AG09309 (cell line): ENCODE measurements around the gene KANK4.

Experiments used
- DNase-seq: peaks from one replicate; pipeline ENCODE4 v3.0.0-alpha.2; 2010; ENCODE audit warnings: low read depth
- H3K4me3 ChIP-seq: 2 replicates; pipeline ENCODE4 v1.5.1; 2011; ENCODE audit warnings: mild to moderate bottlenecking, low read depth, low read length, moderate library complexity; ENCODE audit not compliant: control insufficient read depth
- CTCF ChIP-seq: IDR thresholded peaks from 2 replicates; pipeline ENCODE4 v1.5.1; 2011; ENCODE audit warnings: mild to moderate bottlenecking, low read depth, low read length, inconsistent platforms; ENCODE audit not compliant: insufficient read depth, control insufficient read depth; ENCODE audit errors: missing control alignments

KANK4 gene

DNA sequence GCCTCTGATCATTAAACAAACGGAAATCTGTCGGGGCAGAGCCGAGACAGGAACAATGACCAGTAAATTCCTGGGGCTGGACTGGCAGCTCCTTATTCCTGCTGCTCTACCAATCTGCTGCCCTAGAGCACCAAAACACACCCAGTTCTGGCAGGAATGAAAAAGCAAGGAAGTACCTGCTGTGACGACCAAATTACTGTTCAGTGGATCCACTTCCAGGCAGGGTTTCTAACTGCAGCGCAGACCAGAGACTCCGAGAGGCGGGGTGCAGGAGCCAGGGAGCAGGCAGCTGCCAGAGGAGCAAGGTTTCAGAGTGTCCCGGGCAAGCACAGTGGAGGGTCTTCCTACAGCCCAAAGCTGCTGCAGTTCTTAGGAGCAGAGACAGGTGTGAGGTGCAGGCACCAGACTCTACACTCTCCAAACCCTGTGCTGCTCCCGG lies 32.4 kb downstream of the KANK4 start:
- H3K4me3 ChIP-seq: no peak overlapping the region
- no peak for TF ChIP-seq CTCF
- no peak for DNase-seq

- no peak overlapping the region for H3K4me3 ChIP-seq
- no peak for DNase-seq
- TF ChIP-seq CTCF: no peak
These were observed 33.0 kb downstream of the KANK4 start for GRCh38 chr1:62285984-62286785.

GRCh38 chr1:62285440-62285839 lies 33.8 kb downstream of the KANK4 start:
- no peak for DNase-seq

GRCh38 chr1:62283986-62284385 lies 35.2 kb downstream of the KANK4 start:
- TF ChIP-seq CTCF: no peak

More at GRCh38 chr1:62285440-62285839, 33.8 kb downstream of the KANK4 start:
- no peak for TF ChIP-seq CTCF
- no peak overlapping the region for H3K4me3 ChIP-seq

DNA sequence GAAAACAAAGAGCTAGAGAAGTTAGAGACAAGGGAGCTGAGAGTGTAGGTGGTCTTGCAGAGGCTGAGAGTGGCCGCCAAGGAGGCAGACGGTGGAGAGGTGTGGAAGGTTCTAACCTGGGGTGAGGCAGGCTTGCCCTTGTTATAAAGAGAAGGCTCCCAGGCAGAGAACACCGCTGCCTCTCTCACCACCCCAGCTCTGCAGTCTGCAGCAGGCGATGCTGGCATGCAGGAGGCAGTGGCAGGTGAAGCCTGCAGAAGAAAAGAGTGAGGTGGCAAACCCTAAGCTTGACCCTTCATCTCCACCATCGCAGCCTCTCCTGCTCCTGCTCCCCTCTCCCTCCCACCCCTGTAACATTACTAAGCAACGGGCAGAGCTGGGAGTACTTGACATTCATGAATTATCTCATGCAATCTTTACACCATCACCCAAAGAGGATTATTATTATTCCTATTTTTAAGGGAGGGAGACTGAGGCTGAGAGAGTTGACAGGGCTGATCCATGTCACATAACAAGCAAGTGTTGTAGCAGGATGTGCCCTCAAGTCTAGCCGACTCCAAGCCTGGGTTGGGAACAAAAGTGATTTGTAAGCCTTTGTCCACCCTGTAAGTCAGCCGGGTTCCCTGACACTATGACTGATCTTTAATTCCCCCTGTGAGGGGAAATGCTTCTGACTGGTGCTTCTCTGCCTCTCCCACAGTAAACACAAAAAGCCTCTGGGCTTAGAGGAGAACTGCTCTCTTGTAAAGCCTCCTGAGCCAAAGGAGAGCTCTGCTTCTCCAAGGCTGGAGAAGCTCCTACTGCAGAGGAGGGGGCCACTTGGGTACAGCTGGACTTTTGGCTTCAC lies 36.1 kb downstream of the KANK4 start:
- H3K4me3 ChIP-seq: no peak overlapping the region
- DNase-seq: no peak
- no peak for TF ChIP-seq CTCF

More at GRCh38 chr1:62283986-62284385, 35.2 kb downstream of the KANK4 start:
- no peak for DNase-seq
- no peak overlapping the region for H3K4me3 ChIP-seq

GRCh38 chr1:62281922-62282555 lies 37.2 kb downstream of the KANK4 start:
- DNase-seq: no peak
- H3K4me3 ChIP-seq: no peak overlapping the region
- TF ChIP-seq CTCF: no peak
